GM12892 (cell line): ENCODE results near the gene NPAS3.

Source experiments
- POLR2A ChIP-seq: IDR thresholded peaks from 2 replicates; pipeline ENCODE4 v1.6.1; 2011; ENCODE audit warnings: low read depth, low read length, control low read depth
- POLR2AphosphoS5 ChIP-seq: IDR thresholded peaks from 2 replicates; pipeline ENCODE4 v1.6.1; 2011; ENCODE audit warnings: low read depth, low read length, control low read depth
- TAF1 ChIP-seq: IDR thresholded peaks from 2 replicates; pipeline ENCODE4 v1.6.1; 2011; ENCODE audit warnings: low read depth, mild to moderate bottlenecking, control low read depth, low read length, borderline replicate concordance

- TF ChIP-seq POLR2AphosphoS5, result no peak
- no peak for TF ChIP-seq TAF1
- TF ChIP-seq POLR2A, result no peak
Measured at GRCh38 chr14:32968972-32969544, 30.4 kb downstream of the NPAS3 start.
